ENCODE measurements around the gene RELA.
A peak's percentile ranks its signal among the peaks of the same experiment; 100 is the strongest.

RELA gene

GRCh38 chr11:65611028-65611757 is 51.5 kb downstream of the RELA start:
- DNase-seq: peak; percentile 79 to 93

- peak in 1 of 2 donors; percentile 38 for DNase-seq
Observed at GRCh38 chr11:65610404-65610803, 52.3 kb downstream of the RELA start.

GRCh38 chr11:65609665-65610064 is 53.1 kb downstream of the RELA start:
- no peak for DNase-seq

GRCh38 chr11:65609229-65609628 is 53.5 kb downstream of the RELA start:
- DNase-seq: no peak

- DNase-seq: no peak
Observed at GRCh38 chr11:65607614-65608426, 54.9 kb downstream of the RELA start.

GRCh38 chr11:65606876-65607613 is 55.7 kb downstream of the RELA start:
- DNase-seq: peak; percentile 80

GRCh38 chr11:65604258-65604657 is 58.5 kb downstream of the RELA start:
- DNase-seq: no peak

Data from inflammatory macrophage treated with lipopolysaccharide for 1 hour (primary cell).